GM19467 (cell line): ENCODE measurements around the gene EVI5L.
"Not testable (repeated sequence)": the region's sequence is repeated elsewhere in the genome, so short reads cannot be mapped to it uniquely, and the experiment has no call there.

Experiments
- ATAC-seq: cut with Tn5 transposase; IDR thresholded peaks from one replicate; pipeline ENCODE4 v1.9.1; 2021; ENCODE audit warnings: mild to moderate bottlenecking, moderate library complexity; ENCODE audit not compliant: unreplicated experiment

Gene EVI5L

GRCh38 chr19:7845390-7846154 is 15.6 kb downstream of the EVI5L start:
- ATAC-seq, result no peak

GRCh38 chr19:7846155-7846646 is 16.2 kb downstream of the EVI5L start:
- ATAC-seq, result no peak

- ATAC-seq, result no peak
These were observed 17.6 kb downstream of the EVI5L start for GRCh38 chr19:7847664-7848063.

GRCh38 chr19:7848779-7849457 is 18.9 kb downstream of the EVI5L start:
- ATAC-seq, result no peak

- ATAC-seq, result no peak
These were observed 19.6 kb downstream of the EVI5L start for GRCh38 chr19:7849631-7849999.

DNA sequence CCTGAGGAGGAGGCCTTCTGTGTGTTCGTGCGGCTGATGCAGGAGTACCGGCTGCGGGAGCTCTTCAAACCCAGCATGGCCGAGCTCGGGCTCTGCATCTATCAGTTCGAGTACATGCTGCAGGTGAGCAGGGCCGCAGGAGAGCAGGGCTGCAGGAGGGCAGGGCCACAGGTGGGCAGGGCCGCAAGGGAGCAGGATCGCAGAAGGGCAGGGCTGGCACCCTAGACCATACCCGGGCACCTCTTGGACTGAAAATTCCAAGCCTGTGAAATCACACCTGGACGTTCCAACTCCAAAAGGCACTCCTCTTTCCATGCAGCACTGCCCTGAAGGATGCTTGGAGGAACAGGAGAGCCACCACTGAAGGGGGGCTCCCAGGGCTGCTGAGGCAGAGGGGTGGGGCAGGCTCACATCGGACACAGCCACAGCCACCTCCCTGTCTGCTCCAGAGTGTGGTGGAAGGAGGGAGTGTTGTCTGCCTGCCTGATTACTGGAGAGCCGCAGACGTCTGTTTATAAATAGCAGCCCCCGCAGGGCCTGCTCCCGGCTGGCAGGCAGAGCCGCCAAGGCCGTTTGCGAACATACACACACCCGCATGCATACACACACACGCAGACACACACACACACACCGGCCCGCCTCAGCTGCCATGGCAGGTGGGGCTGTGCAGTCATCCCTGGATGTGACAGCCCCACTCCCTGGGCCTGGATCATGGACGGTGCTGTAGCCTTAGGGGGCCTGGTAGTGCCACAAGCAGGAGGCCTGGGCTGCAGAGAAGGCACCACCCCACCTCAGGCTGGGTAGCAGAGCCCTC is 20.2 kb downstream of the EVI5L start:
- no peak for ATAC-seq

DNA sequence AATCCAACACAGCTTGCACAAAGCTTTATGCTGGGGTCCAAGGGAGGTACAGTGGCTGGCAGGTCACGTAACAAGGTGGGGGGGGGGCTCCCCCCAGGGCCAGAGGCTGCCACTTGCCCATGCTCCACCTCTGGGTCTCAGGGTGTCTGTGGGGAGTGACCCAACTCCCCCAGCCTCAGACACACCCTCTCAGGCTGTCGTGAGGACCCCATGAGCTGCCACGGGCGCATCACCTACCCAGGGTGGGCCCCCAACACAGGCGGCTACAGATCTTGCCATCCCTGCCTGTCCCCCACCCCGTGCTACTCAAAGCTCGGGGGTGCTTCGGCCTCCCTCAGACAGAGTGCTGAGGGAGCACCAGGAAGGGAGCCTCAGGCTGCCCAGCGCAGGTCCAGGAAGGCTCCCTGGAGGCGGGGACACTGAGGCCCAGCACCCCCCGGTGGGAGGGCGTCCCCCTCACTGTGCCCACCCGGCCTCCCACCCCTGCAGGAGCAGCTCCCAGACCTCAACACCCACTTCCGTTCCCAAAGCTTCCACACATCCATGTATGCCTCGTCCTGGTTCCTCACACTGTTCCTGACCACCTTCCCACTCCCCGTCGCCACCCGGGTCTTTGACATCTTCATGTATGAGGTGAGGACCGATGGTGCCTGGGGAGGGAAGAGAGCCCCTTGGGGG is 21.1 kb downstream of the EVI5L start:
- ATAC-seq, result no peak

- no peak for ATAC-seq
These were observed 21.8 kb downstream of the EVI5L start for GRCh38 chr19:7851623-7852500.

DNA sequence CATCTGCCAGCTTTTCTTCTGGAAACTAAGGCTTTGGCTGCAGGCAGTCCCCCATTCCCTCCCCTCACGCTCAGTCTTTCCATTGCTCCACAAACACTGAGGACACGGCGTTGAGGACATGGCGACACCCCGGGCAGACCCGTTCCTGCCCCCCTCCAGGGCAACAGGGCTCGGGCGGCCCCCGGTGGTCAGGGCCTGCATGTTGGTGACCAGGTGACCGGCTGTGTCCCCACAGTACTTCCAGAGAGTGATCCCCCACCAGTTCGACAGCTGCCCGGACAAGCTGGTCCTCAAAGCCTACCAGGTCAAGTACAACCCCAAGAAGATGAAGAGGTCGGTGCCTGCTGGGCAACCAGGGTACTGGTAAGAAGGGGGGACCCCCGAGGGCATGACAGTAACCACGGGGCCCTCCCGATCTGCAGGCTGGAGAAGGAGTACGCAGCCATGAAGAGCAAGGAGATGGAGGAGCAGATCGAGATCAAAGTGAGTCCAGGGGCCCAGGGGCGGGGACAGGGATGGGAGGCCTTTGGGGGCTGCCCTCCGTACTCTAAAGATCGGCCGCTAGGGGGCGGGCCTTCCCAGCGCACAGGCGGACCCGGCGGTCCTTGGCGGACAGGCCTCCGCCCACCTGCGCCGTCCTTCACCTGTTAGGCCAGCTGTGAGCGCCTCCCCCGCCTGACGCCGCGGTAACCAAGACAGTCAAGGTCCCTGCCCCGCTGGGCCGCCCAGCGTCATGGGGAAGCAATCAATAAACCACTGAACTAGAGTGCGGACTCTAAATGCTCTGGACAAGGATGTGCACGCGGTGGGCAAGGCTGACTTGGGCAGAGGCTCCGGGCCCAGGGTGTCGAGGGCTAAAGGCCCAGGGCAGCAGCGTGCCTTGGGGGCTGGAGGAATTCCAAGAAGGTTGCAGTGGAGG is 23.1 kb downstream of the EVI5L start:
- ATAC-seq, result no peak

DNA sequence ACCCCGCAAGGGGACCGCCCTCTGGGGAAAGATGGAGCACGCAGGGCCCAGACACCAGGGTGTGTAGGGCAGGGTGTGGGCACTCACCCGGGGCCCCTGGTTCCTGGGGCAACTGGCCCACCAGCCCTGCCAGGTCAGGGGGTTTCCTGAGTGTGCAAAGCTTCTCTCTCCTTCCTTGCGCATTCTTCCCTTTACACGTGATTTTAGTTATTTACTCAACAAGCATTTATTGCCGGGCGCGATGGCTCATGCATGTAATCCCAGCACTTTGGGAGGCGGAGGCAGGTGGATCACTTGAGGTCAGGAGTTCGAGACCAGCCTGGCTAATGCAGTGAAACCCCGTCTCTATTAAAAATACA is 23.7 kb downstream of the EVI5L start:
- no peak for ATAC-seq

DNA sequence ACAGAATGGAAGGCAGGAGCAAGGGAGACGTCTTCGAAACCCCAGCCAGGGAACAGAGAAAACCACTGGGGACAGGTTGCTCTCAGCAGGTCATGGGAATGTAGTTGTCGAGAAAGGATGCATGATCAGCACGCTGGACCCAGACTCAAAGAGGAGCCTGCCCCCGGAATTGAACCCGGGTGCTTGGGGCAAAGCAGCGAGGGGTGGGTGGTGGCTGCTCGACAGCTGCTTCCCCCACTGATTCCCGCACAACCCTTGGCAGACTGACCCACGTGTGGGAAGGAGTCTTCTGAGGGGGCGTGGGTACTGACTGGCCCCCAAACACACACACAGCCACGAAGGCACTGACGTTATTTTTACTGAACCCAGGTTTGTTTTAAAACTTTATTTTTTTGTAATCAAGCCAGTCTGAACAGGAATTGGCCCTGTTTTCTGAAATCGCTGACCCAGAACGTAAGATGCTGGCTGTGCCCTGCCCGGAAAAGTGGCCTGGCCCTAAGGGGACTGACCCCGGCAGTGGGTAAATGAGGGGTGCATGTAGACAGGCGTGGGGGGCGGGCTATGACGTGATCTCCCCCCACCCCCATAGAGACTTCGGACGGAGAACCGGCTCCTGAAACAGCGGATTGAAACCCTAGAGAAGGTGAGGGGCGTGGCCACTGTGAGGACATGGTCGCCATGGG is 25.5 kb downstream of the EVI5L start:
- ATAC-seq, result no peak

DNA sequence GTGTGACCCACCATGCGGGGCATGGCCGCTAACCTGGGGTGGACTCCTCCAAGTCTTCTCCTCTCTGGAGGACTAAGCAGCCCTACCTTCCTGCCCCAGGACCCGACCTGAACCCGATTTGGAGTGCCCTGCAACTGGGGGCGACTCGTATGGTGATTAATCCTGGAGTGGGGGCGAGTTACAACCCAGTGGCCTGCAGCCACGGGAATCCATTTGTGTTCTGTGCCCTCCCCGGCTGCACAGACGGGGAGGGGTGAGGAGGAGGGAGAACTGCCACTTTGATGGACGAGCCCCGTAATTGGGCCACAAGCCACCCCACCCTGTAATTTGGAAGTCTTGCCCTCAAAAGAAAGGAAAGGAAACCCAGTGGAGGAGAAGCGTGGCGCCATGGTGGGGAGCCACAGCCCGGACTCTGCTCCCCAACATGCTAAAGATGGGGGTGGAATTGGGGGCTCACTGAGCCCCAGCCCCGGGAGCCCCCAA is 26.1 kb downstream of the EVI5L start:
- no peak for ATAC-seq

- ATAC-seq, result no peak
These were observed 27.0 kb downstream of the EVI5L start for GRCh38 chr19:7856679-7857663.

DNA sequence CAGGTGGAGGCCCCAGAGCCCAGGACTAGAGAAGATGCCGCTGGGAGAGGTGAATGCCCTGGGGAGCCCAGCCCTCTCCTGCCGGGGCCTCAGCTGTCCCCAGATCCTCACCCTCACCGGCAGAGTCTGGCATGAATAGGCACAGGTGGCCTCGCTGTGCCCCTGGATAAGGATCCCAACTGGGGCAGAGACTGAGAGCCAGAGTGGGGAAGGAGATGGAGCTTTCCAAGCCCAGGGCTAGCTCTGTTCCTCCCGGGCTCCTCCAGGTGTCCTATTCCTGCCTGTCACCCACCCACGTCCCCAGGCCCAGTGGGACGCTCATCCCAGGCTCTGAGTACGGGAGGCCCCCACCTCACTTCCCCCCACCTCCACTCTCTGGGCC is 27.7 kb downstream of the EVI5L start:
- no peak for ATAC-seq

DNA sequence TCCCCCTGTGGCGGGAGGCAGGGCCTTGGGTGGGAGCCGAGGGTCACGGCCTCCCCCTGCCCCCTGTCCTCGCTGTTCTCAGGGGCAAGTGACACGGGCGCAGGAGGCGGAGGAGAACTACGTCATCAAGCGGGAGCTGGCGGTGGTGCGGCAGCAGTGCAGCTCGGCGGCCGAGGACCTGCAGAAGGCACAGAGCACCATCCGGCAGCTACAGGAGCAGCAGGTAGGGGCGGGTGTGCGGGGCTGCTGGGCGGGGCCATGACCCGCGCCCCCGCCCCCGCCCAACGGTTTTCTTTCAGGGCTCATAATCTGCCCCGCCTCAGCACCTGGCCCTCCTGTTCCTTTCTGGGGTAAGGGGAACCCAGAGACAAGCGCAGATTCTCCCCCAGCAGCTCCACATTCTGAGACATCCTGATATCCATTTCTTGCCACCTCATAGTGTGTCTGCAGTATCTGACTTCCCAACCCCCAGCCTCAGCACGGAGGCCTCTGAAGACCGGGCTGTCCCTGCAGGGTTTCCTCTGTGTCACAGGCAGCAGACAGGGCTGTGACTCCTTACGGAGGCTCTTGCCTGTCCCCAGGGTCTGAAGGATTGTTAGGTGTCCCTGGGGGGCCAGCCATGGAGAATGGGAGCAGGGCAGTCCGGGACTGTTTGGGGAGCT is 28.2 kb downstream of the EVI5L start:
- no peak for ATAC-seq

DNA sequence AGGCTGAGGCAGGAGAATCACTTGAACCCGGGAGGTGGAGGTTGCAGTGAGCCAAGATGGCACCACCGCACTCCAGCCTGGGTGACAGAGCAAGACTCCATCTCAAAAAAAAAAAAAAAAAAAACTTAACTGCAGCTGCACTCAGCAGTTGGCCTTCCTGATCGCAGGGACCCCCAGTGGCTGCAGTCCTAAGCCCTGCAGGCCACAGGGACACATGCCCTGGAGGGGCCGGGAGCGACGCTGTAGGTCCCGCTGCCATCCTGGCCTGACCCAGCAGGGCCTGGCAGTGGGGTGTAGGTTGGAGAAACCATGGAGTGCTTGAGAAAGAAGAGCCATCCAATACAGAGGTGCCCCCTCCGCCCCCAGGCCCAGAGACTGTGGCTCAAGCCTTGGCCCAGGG is 29.1 kb downstream of the EVI5L start:
- not testable (repeated sequence) for ATAC-seq
